Measurements from ENCODE around the gene OBSCN.

OBSCN gene

GRCh38 chr1:228376262-228376628, 168.4 kb downstream of the OBSCN start:
- TF ChIP-seq, protein P1, sequence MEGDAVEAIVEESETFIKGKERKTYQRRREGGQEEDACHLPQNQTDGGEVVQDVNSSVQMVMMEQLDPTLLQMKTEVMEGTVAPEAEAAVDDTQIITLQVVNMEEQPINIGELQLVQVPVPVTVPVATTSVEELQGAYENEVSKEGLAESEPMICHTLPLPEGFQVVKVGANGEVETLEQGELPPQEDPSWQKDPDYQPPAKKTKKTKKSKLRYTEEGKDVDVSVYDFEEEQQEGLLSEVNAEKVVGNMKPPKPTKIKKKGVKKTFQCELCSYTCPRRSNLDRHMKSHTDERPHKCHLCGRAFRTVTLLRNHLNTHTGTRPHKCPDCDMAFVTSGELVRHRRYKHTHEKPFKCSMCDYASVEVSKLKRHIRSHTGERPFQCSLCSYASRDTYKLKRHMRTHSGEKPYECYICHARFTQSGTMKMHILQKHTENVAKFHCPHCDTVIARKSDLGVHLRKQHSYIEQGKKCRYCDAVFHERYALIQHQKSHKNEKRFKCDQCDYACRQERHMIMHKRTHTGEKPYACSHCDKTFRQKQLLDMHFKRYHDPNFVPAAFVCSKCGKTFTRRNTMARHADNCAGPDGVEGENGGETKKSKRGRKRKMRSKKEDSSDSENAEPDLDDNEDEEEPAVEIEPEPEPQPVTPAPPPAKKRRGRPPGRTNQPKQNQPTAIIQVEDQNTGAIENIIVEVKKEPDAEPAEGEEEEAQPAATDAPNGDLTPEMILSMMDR (conservative IDR thresholded peaks at IDR 0.05; ENCODE audit: low read depth), result no peak
- ChIA-PET CTCF (interaction anchor here (0.6 kb wide), 1 partner anchor 26 kb away, joined by 3 read pairs; no protein-coding TSS in a partner anchor), POLR2A (ENCODE audit: low non-redundant PET) (no interaction called here)
- peak overlapping the region; percentile 81 for H3K27ac ChIP-seq
- no peak for DNase-seq (ENCODE audit: low spot score)

DNA sequence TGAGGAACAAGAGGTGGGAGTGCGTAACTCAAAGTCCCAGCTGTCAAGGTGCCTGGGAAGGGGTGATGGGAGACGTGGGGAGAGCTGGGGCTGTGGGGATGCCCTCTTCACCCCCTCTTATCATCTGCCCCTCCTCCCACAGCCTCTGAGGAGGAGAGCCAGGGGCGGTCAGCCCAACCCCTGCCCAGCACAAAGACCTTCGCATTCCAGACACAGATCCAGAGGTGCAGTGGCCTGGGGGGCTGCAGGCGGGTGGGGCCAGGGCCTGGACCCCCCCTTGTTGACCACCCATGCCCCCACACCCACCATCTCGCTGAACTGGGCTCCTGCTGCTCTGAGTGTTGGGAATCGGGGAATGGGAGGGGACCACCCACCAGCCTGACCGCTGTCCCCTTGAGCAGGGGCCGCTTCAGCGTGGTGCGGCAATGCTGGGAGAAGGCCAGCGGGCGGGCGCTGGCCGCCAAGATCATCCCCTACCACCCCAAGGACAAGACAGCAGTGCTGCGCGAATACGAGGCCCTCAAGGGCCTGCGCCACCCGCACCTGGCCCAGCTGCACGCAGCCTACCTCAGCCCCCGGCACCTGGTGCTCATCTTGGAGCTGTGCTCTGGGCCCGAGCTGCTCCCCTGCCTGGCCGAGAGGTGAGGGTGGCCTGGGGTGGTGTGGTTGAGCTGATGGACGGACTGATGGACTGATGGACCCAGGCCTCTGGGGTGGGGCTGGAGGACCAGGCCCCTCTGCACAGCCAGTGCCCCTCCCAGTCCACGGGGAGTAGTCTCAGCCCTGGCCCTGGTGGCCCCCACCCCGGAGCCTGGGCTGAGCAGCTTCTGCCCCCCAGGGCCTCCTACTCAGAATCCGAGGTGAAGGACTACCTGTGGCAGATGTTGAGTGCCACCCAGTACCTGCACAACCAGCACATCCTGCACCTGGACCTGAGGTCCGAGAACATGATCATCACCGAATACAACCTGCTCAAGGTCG, 169.1 kb downstream of the OBSCN start:
- POLR2A ChIA-PET (ENCODE audit: low non-redundant PET), result no interaction called here
- no peak for DNase-seq (ENCODE audit: low spot score)
- H3K27ac ChIP-seq, result peak overlapping the region; percentile 81; the same call in 1 of the 2 replicates
- CTCF ChIA-PET, result no interaction called here
- TF ChIP-seq, protein P1 (conservative IDR thresholded peaks at IDR 0.05; ENCODE audit: low read depth), result no peak

DNA sequence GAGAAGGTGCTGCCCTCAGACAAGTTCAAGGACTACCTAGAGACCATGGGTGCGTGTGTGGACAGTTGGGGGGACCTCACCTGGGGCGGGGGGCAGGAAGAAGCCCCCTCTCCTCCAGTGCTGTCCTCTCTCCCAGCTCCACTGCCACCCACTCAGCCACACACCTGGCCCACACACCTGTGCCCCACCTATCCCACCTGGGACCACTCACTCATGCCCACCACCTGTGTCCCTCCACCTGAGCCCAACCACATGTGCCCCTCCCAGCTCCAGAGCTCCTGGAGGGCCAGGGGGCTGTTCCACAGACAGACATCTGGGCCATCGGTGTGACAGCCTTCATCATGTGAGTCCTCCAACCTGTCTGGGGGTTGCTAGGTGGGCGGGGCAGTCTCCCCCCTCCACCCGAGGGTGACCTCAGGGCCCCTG, 169.8 kb downstream of the OBSCN start:
- TF ChIP-seq, protein P1 (conservative IDR thresholded peaks at IDR 0.05; ENCODE audit: low read depth), result no peak
- no peak for DNase-seq (ENCODE audit: low spot score)
- POLR2A ChIA-PET (ENCODE audit: low non-redundant PET), result no interaction called here
- peak overlapping the region; percentile 54 for H3K27ac ChIP-seq
- CTCF ChIA-PET, result no interaction called here

GRCh38 chr1:228378090-228378872, 170.4 kb downstream of the OBSCN start:
- ChIA-PET CTCF (no interaction called here), POLR2A (ENCODE audit: low non-redundant PET) (no interaction called here)
- TF ChIP-seq, protein P1 (conservative IDR thresholded peaks at IDR 0.05; ENCODE audit: low read depth), result peak; percentile 51; the same call in 1 of the 2 replicates
- peak overlapping the region; percentile 54 for H3K27ac ChIP-seq
- peak; percentile 38 for DNase-seq (ENCODE audit: low spot score)

GRCh38 chr1:228378873-228379460, 171.1 kb downstream of the OBSCN start:
- H3K27ac ChIP-seq, result peak overlapping the region; percentile 54
- POLR2A ChIA-PET (ENCODE audit: low non-redundant PET), result no interaction called here
- no peak for DNase-seq (ENCODE audit: low spot score)
- TF ChIP-seq, protein P1 (conservative IDR thresholded peaks at IDR 0.05; ENCODE audit: low read depth), result no peak
- CTCF ChIA-PET, result interaction anchor here (1.6 kb wide), 1 partner anchor 14 kb away, joined by 6 read pairs; no protein-coding TSS in a partner anchor

GRCh38 chr1:228379666-228380065, 171.8 kb downstream of the OBSCN start:
- CTCF ChIA-PET, result interaction anchor here (0.6 to 1.6 kb wide), 2 partner anchors 9 to 13 kb away, joined by 4 to 6 read pairs; no protein-coding TSS in a partner anchor
- no peak overlapping the region for H3K27ac ChIP-seq
- TF ChIP-seq, protein P1 (conservative IDR thresholded peaks at IDR 0.05; ENCODE audit: low read depth), result no peak
- POLR2A ChIA-PET (ENCODE audit: low non-redundant PET), result no interaction called here
- DNase-seq (ENCODE audit: low spot score), result no peak
